ENCODE results near the gene MEIS2.

GRCh38 chr15:37132826-37133417 is 32.6 kb upstream of the MEIS2 start:
- TF ChIP-seq CTCF (tag by site-specific recombination; IDR thresholded peaks at IDR 0.05) (no peak), ZNF23 (tag by site-specific recombination; IDR thresholded peaks at IDR 0.05; ENCODE audit: borderline replicate concordance) (no peak), BCL11B (tag by site-specific recombination; IDR thresholded peaks at IDR 0.05; ENCODE audit: low read depth) (no peak), KLF17 (tag by site-specific recombination; IDR thresholded peaks at IDR 0.05) (no peak), TCF7L2 (IDR thresholded peaks at IDR 0.05; ENCODE audit: borderline replicate concordance, low read depth, low read length) (no peak), ZNF324 (tag by site-specific recombination; IDR thresholded peaks at IDR 0.05) (no peak), ZNF280D (tag by site-specific recombination; IDR thresholded peaks at IDR 0.05) (no peak), ZBTB48 (tag by site-specific recombination; IDR thresholded peaks at IDR 0.05) (no peak)

Measured in HEK293 (cell line).